GM18499 (cell line): ENCODE data around the gene CNTROB.

ENCODE experiments used
- ATAC-seq: cut with Tn5 transposase; IDR thresholded peaks from one replicate; pipeline ENCODE4 v1.9.1; 2021; ENCODE audit warnings: moderate number of reproducible peaks; ENCODE audit not compliant: insufficient read depth, unreplicated experiment

The CNTROB gene

DNA sequence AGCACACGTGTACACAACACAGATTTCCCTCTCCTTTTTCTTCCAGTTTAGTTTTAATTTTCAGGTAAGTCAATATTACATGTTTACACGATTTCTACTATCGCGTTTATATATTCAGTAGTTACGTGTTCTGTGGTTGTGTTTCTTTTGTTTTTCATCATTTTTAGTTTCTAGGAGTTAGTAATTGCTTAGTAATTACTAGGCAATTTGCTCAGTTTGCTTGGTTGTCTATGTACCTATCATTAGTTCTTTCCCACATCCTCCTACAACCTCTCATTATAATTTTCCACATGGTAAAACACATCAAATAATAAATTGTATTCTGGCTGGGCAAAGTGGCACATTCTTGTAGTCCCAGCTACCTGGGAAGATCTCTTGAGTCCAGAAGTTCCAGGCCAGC lies 45.8 kb downstream of the CNTROB start:
- no peak for ATAC-seq

GRCh38 chr17:7982173-7982572 lies 50.2 kb downstream of the CNTROB start:
- ATAC-seq = no peak

DNA sequence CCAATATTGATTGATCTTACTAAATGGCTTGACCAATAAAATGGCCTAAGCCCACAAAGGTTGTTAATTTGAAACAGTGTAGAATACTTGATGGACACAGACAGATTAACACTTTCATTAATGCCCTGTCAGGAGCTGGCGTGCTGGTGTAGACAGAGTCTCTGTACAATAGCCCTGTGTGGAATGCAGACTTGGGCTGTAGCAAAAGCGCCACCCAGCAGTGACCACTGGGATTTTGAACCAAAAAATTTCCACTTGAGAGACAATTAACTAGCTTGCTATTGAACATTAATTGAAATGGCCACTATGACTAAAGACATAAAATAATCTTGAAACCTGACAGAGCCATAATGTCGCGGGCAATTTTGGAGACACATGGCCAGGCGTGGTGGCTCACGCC lies 50.7 kb downstream of the CNTROB start:
- no peak for ATAC-seq

- no peak for ATAC-seq
Observed at GRCh38 chr17:7984904-7985303, 52.9 kb downstream of the CNTROB start.

GRCh38 chr17:7987112-7987893 lies 55.3 kb downstream of the CNTROB start:
- no peak for ATAC-seq

DNA sequence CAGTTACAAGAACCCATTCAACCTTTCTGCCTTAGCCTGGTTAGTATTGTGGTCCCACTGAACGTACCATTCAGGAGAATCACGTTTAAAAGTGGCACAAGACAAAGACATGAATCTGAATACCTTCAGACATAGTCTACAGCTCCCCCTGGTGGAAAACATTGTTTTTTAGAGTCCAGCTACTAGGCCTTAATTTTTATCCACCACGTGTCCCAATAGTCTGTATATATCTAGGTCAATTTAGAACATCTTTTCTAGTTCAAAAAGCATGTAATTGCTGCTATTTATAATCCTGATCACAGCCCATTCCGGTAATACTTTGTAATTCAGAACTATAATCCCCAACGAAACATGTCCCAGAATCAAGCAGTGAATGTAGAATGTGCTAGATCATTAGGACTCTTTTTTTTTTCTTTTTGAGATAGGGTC lies 56.8 kb downstream of the CNTROB start:
- ATAC-seq = no peak

GRCh38 chr17:7989781-7990655 lies 58.0 kb downstream of the CNTROB start:
- peak; percentile 52 for ATAC-seq

- ATAC-seq = no peak
Observed at GRCh38 chr17:7992516-7992915, 60.5 kb downstream of the CNTROB start.

GRCh38 chr17:7992924-7993323 lies 60.9 kb downstream of the CNTROB start:
- ATAC-seq = no peak

- ATAC-seq = no peak
Observed at GRCh38 chr17:7993972-7994589, 62.1 kb downstream of the CNTROB start.

DNA sequence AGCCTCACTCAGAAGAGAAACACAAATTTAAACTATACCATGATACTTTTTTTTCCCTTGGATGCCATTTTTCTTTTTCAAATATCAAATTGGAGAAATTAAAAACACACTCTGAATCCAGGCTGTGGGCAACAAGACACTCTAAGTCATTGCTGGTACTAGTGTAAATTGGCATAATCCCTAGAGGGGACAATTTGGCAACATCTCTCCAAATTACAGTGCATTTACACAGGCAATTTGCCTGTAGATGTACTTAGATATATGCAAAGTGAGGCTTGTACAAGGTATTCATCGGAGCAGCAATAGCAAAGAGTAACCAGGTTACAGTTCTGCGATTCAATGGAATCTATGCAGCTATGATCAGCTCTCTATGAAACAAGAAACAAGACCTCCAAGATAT lies 63.7 kb downstream of the CNTROB start:
- ATAC-seq = no peak

GRCh38 chr17:7997186-7997585 lies 65.2 kb downstream of the CNTROB start:
- ATAC-seq = no peak
